Body of pancreas (tissue), 4 donors: ENCODE measurements around the gene MOSMO. TPM values are rescaled to one million over a fixed set of nuclear protein-coding genes. Genes with fewer than 3 reads are reported as not detected.

Experiments
- ATAC-seq: fragments of 150-250 bp; one replicate; pipeline ENCODE4 v1.9.1; 2016
- DNase-seq, 4 donors: peaks; one replicate each; pipeline ENCODE4 v3.0.0-alpha.2; 2019
- H3K27ac ChIP-seq, 4 donors: fragments of 200-600 bp; sonication (generic); 1 replicate in 3 of 4; 2 replicates in 1 of 4; pipeline versions ENCODE4 v1.5.1 to v1.6.1; 2016 to 2019; ENCODE audit warnings: mild to moderate bottlenecking in 1 of 4, mixed read lengths in 1 of 4, moderate library complexity in 1 of 4
- H3K27me3 ChIP-seq, 2 donors: fragments of 200-600 bp; sonication (generic); one replicate each; pipeline ENCODE4 v1.6.0; 2016; ENCODE audit warnings: mild to moderate bottlenecking in 1 of 2
- H3K36me3 ChIP-seq, 2 donors: fragments of 200-600 bp; sonication (generic); replicated peaks in 1 of 2; 2 replicates each; pipeline ENCODE4 v1.5.1; 2016; ENCODE audit warnings: low read depth in 2 of 2; ENCODE audit not compliant: insufficient read depth in 1 of 2
- H3K4me1 ChIP-seq: fragments of 200-600 bp; sonication (generic); one replicate; pipeline ENCODE4 v1.6.0; 2016
- H3K4me3 ChIP-seq, 2 donors: fragments of 200-600 bp; sonication (generic); 1 replicate in 1 of 2; 2 replicates in 1 of 2; pipeline ENCODE4 v1.5.1; 2016 to 2019
- H3K9me3 ChIP-seq, 3 donors: fragments of 200-600 bp; sonication (generic); 1 replicate in 2 of 3; 2 replicates in 1 of 3; pipeline ENCODE4 v1.5.1; 2016
- POLR2A ChIP-seq, 3 donors: fragments of 450-650 bp; IDR thresholded peaks; one replicate each; pipeline ENCODE4 v1.6.1; 2016; ENCODE audit warnings: antibody characterized with exemption in 3 of 3, mild to moderate bottlenecking in 2 of 3
- WGBS, 2 donors: methylation state at CpG; one replicate each; pipeline ENCODE4 v1.1.5; 2017; 5-methylcytosine and 5-hydroxymethylcytosine counted together
- intact Hi-C: fragments of 100-400 bp; cut with DNase I; formaldehyde crosslinking; loops from one replicate; pipeline ENCODE4 v1.15.1; 2023
- total RNA-seq, 2 donors: library from RNA; depleted of rRNA; stranded (reverse); fragments of >200 nt; gene quantifications; one replicate each; pipeline ENCODE4 v1.1.0, GENCODE V29; 2016
- TF ChIP-seq, protein P1 (sequence below), 7 experiments: fragments of 450-650 bp in 4 of 7; fragments of 200-600 bp in 3 of 7; sonication (generic) in 3 of 7; IDR thresholded peaks; one replicate each; pipeline ENCODE4 v1.5.1; 2016 to 2019; ENCODE audit warnings: antibody characterized with exemption in 7 of 7

MOSMO gene
- total RNA-seq, 2 donors from 2014 or later, result 3.6 to 13.2 TPM

DNA sequence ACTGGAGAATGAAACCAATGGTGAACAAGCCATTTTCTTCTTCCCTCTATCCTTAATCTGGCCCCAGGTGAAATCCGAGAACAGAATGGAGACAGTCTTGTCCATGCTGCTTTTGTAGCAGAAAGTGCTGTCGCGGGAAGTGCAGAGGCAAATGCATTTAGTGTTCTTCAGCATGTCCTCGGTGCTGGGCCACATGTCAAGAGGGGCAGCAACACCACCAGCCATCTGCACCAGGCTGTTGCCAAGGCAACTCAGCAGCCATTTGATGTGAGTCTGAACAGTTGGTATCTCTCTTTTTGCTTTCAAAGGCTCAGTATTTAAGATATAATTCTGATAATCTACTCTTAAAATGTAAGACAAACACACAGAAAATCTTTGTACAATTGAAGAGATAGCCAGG is 36.1 kb upstream of the MOSMO start:
- DNase-seq (no peak), ATAC-seq (no peak)
- H3K4me3 ChIP-seq, result no peak overlapping the region
- TF ChIP-seq, protein P1, sequence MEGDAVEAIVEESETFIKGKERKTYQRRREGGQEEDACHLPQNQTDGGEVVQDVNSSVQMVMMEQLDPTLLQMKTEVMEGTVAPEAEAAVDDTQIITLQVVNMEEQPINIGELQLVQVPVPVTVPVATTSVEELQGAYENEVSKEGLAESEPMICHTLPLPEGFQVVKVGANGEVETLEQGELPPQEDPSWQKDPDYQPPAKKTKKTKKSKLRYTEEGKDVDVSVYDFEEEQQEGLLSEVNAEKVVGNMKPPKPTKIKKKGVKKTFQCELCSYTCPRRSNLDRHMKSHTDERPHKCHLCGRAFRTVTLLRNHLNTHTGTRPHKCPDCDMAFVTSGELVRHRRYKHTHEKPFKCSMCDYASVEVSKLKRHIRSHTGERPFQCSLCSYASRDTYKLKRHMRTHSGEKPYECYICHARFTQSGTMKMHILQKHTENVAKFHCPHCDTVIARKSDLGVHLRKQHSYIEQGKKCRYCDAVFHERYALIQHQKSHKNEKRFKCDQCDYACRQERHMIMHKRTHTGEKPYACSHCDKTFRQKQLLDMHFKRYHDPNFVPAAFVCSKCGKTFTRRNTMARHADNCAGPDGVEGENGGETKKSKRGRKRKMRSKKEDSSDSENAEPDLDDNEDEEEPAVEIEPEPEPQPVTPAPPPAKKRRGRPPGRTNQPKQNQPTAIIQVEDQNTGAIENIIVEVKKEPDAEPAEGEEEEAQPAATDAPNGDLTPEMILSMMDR (IDR thresholded peaks at IDR 0.05), result no peak
- TF ChIP-seq POLR2A (IDR thresholded peaks at IDR 0.05), result no peak
- intact Hi-C loops, result no loop called here
- no peak overlapping the region for H3K27ac ChIP-seq
- 89 to 94% methylated on average over 4 of the region's 4 CpGs for WGBS, 2 donors
- H3K4me1 ChIP-seq, result no peaks in the 10 kb centered on the region
- no peaks in the 10 kb centered on the region for H3K9me3 ChIP-seq
- no peaks in the 10 kb centered on the region for H3K27me3 ChIP-seq
- peaks cover 25 to 66% of the 10 kb centered on the region in 2 donors for H3K36me3 ChIP-seq

DNA sequence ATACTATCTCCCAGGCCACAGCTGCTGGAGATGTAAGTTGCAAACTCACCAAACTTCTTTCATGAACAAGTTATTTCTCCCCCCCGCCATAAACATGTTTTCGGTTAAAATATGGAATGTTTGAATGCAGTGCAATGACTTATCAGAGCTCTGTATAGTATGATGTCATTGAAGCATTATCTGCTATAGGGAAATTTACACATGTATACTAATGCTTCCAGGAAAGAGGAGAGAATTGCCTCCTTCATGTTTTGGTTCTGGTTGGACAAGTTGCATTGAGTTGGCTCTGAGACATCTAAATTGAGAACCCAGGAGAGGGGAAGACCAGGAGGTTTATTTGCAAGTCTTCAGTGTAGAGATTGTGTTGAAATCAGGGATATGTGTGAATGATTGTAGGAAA is 34.0 kb upstream of the MOSMO start:
- DNase-seq (no peak), ATAC-seq (no peak)
- Histone ChIP-seq H3K36me3 (peaks cover 26 to 61% of the 10 kb centered on the region in 2 donors), H3K4me3 (no peak overlapping the region), H3K27me3 (no peaks in the 10 kb centered on the region), H3K9me3 (no peaks in the 10 kb centered on the region), H3K27ac (no peak overlapping the region), H3K4me1 (no peaks in the 10 kb centered on the region)
- no peak for TF ChIP-seq POLR2A (IDR thresholded peaks at IDR 0.05)
- WGBS, 2 donors, result 91 to 93% methylated on average over 2 of the region's 2 CpGs
- intact Hi-C loops, result no loop called here

DNA sequence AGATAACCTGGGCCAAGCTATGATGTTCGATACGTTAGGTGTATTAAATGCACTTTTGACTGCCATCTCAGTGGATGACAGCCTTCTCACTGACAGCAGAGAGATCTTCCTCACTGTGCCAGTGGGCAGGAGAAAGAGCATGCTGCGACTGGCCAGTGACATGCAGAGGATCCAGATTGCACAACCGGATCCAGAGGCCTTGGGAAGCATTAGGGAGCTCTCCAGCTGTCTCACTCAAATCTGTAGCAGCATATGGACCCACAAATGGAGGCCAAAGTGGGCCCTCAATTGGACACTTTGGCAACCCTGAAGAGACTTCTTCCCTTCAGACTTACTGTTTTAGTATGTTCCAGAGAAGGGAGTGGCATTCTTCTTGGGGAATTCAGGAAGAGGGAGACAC is 27.9 kb upstream of the MOSMO start:
- no peaks in the 10 kb centered on the region for H3K27me3 ChIP-seq
- peaks cover 9 to 63% of the 10 kb centered on the region in 2 donors for H3K36me3 ChIP-seq
- ATAC-seq, result no peak
- no peaks in the 10 kb centered on the region for H3K4me1 ChIP-seq
- intact Hi-C loops, result no loop called here
- H3K27ac ChIP-seq, result no peak overlapping the region
- no peaks in the 10 kb centered on the region for H3K9me3 ChIP-seq
- 79 to 90% methylated on average over 4 of the region's 4 CpGs for WGBS, 2 donors
- no peak for DNase-seq
- H3K4me3 ChIP-seq, result no peak overlapping the region
- TF ChIP-seq, protein P1 (IDR thresholded peaks at IDR 0.05), result no peak
- TF ChIP-seq POLR2A (IDR thresholded peaks at IDR 0.05), result no peak

DNA sequence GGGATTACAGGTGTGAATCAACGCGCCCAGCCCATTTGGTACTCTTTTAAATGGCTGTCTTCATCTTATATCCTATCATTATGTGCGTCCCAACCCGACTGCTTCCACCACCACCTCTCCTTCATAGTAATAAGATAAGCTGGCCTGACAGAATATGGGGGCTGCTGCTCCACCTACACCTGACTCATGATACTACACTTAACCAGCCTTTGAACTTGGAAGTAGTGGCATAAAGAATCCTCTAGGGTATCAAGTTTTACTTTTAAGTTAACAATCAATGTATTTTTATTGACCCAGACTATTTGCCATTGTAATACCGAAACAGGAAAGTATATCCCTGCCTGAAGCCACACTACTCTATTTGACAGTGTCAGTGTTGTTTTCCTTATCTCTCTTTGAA is 25.8 kb upstream of the MOSMO start:
- no peak overlapping the region for H3K27ac ChIP-seq
- intact Hi-C loops, result no loop called here
- no peaks in the 10 kb centered on the region for H3K9me3 ChIP-seq

DNA sequence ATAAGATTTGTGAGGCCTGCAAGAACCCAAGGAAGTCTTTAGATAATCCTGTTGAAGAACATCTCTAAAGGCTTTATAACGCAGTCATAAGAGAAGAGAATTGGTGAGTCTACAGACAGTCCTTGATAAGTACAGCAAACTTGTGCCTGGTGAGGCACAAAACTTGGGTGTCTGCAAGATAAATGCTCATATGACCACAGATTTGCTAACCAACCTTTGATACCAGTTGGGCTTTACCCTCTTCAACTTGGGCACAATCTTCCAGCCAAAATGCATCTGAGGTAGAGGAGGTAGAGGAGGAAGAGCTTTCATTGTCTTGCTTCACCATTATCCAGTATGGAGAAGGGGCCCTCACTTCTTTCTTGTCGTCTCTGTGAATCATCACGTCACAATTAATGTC is 23.8 kb upstream of the MOSMO start:
- intact Hi-C loops, result no loop called here
- Histone ChIP-seq H3K27ac (no peak overlapping the region), H3K9me3 (no peaks in the 10 kb centered on the region), H3K4me3 (no peak overlapping the region), H3K36me3 (peaks cover 3 to 36% of the 10 kb centered on the region in 2 donors), H3K4me1 (peaks cover 9% of the 10 kb centered on the region), H3K27me3 (no peaks in the 10 kb centered on the region)
- DNase-seq, result no peak
- TF ChIP-seq POLR2A (IDR thresholded peaks at IDR 0.05), result no peak
- TF ChIP-seq, protein P1 (IDR thresholded peaks at IDR 0.05), result no peak
- ATAC-seq, result no peak
- 93 to 95% methylated on average over 3 of the region's 3 CpGs for WGBS, 2 donors

More for the DNA sequence above, 25.8 kb upstream of the MOSMO start:
- Histone ChIP-seq H3K36me3 (peaks cover 5 to 46% of the 10 kb centered on the region in 2 donors), H3K4me1 (peaks cover 9% of the 10 kb centered on the region), H3K27me3 (no peaks in the 10 kb centered on the region), H3K4me3 (no peak overlapping the region)
- no peak for TF ChIP-seq POLR2A (IDR thresholded peaks at IDR 0.05)
- TF ChIP-seq, protein P1 (IDR thresholded peaks at IDR 0.05), result no peak
- ATAC-seq, result no peak
- DNase-seq, result no peak
- WGBS, 2 donors, result 94 to 96% methylated on average over 5 of the region's 5 CpGs
